K562 (cell line): ENCODE data around the gene UGT1A10. TPM values are rescaled to one million over a fixed set of nuclear protein-coding genes. Genes with fewer than 3 reads are reported as not detected.

Experiments used
- FOS ChIP-seq: IDR thresholded peaks from 3 replicates; pipeline ENCODE4 v1.6.1; 2011; ENCODE audit not compliant: insufficient read length; ENCODE audit errors: extremely low read depth
- KDM5B ChIP-seq: fragments of 200-600 bp; sonication (generic); IDR thresholded peaks from 2 replicates; pipeline ENCODE4 v1.6.1; 2012; ENCODE audit warnings: low read depth, mild to moderate bottlenecking, moderate library complexity, low read length, control low read depth, inconsistent platforms; ENCODE audit not compliant: insufficient replicate concordance
- KLF13 ChIP-seq: fragments of 450-650 bp; IDR thresholded peaks from 2 replicates; pipeline ENCODE4 v1.6.1; 2016; ENCODE audit warnings: missing genetic modification characterization, low read depth, mild to moderate bottlenecking, missing compliant biosample characterization, moderate library complexity, borderline replicate concordance
- POU5F1 ChIP-seq: fragments of 150-350 bp; IDR thresholded peaks from 2 replicates; pipeline ENCODE4 v1.6.1; 2014; ENCODE audit warnings: borderline replicate concordance, low read length, low read depth, mild to moderate bottlenecking; ENCODE audit not compliant: partially characterized antibody
- polyA plus RNA-seq, 8 experiments: library from polyadenylated mRNA; depleted of rRNA in 4 of 8; stranded (reverse) in 5 of 8; unstranded in 3 of 8; fragments of >200 nt; fragmentation: Nextera tagmentation in 2 of 8; fragmentation: Illumina TruSeq in 1 of 8; extraction: Ambion mirVana in 2 of 8; extraction: Trizol in 1 of 8; gene quantifications; 2 replicates each; pipeline versions ENCODE4 v1.2.1 to v1.2.3, GENCODE V29; 2011 to 2014; ENCODE audit warnings: inconsistent platforms in 1 of 8, missing spikeins in 1 of 8
- total RNA-seq, 7 experiments: library from RNA; depleted of rRNA in 6 of 7; stranded (reverse); fragments of >200 nt in 6 of 7; fragmentation: Illumina TruSeq in 2 of 7; extraction: Trizol in 2 of 7; gene quantifications; 2 replicates each; pipeline versions ENCODE4 v1.2.1 to v1.2.3, GENCODE V29; 2011 to 2021; ENCODE audit warnings: low replicate concordance in 1 of 7
- TF ChIP-seq, protein P1 (sequence below): fragments of 250-450 bp; sonication (Bioruptor Pico); IDR thresholded peaks from 2 replicates; pipeline ENCODE4 v1.4.0; 2020; ENCODE audit warnings: mild to moderate bottlenecking, moderate library complexity, borderline replicate concordance
- TF ChIP-seq, protein P2 (sequence below): fragments of 450-650 bp; formaldehyde crosslinking; IDR thresholded peaks from 2 replicates; pipeline ENCODE4 v1.4.0; 2022; ENCODE audit warnings: mild to moderate bottlenecking, moderate library complexity
- TF ChIP-seq, protein P3 (sequence below): fragments of 450-650 bp; IDR thresholded peaks from 2 replicates; pipeline ENCODE4 v1.6.1; 2014; ENCODE audit warnings: low read depth, mild to moderate bottlenecking, moderate library complexity, borderline replicate concordance

Gene UGT1A10
- total and polyA plus RNA-seq, 9 of the 15 experiments (the other 6 are each of a cell fraction or from before 2014, with no cell fraction given): not detected

DNA sequence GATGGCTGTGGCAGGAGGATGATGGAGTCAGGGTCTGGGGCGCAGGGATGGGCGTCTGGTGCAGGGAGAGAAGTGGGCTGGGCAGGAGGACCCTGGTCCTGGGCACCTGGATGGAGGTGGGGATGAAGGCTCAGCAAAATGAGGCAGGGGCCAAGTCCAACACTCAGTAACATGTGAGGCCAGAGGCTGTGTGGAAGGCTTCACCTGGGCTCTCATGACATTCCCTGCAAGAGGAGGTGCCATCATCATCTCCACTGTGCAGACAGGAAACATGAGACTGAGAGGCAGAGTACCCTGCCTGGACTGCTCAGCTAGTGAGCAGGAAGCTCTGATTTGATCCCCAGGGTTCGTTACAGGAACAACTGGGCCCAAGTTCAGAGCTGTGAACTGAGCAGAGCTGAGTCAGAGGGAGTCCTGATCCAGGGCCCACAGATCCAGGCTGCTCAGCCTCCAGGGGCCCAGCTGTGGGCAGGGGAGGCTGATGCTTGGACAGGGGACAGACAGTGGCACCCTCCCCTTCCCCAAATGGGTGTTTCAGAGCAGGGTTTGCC, 181.2 kb downstream of the UGT1A10 start (continued):
- TF ChIP-seq KDM5B (no peak), KLF13 (no peak), POU5F1 (no peak), FOS (no peak)
- TF ChIP-seq, protein P1, sequence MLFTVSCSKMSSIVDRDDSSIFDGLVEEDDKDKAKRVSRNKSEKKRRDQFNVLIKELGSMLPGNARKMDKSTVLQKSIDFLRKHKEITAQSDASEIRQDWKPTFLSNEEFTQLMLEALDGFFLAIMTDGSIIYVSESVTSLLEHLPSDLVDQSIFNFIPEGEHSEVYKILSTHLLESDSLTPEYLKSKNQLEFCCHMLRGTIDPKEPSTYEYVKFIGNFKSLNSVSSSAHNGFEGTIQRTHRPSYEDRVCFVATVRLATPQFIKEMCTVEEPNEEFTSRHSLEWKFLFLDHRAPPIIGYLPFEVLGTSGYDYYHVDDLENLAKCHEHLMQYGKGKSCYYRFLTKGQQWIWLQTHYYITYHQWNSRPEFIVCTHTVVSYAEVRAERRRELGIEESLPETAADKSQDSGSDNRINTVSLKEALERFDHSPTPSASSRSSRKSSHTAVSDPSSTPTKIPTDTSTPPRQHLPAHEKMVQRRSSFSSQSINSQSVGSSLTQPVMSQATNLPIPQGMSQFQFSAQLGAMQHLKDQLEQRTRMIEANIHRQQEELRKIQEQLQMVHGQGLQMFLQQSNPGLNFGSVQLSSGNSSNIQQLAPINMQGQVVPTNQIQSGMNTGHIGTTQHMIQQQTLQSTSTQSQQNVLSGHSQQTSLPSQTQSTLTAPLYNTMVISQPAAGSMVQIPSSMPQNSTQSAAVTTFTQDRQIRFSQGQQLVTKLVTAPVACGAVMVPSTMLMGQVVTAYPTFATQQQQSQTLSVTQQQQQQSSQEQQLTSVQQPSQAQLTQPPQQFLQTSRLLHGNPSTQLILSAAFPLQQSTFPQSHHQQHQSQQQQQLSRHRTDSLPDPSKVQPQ (CRISPR knock-in tag): no peak
- TF ChIP-seq, protein P2, sequence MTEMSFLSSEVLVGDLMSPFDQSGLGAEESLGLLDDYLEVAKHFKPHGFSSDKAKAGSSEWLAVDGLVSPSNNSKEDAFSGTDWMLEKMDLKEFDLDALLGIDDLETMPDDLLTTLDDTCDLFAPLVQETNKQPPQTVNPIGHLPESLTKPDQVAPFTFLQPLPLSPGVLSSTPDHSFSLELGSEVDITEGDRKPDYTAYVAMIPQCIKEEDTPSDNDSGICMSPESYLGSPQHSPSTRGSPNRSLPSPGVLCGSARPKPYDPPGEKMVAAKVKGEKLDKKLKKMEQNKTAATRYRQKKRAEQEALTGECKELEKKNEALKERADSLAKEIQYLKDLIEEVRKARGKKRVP (CRISPR knock-in tag): no peak
- TF ChIP-seq, protein P3, sequence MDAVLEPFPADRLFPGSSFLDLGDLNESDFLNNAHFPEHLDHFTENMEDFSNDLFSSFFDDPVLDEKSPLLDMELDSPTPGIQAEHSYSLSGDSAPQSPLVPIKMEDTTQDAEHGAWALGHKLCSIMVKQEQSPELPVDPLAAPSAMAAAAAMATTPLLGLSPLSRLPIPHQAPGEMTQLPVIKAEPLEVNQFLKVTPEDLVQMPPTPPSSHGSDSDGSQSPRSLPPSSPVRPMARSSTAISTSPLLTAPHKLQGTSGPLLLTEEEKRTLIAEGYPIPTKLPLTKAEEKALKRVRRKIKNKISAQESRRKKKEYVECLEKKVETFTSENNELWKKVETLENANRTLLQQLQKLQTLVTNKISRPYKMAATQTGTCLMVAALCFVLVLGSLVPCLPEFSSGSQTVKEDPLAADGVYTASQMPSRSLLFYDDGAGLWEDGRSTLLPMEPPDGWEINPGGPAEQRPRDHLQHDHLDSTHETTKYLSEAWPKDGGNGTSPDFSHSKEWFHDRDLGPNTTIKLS: no peak
